GM18861 (cell line): ENCODE results near the gene LRRC23.
A peak's percentile ranks its signal among the peaks of the same experiment; 100 is the strongest.
"Not testable (repeated sequence)": the region's sequence is repeated elsewhere in the genome, so short reads cannot be mapped to it uniquely, and the experiment has no call there.

Experiments
- ATAC-seq: cut with Tn5 transposase; IDR thresholded peaks from one replicate; pipeline ENCODE4 v1.9.1; 2021; ENCODE audit not compliant: unreplicated experiment

The LRRC23 gene

DNA sequence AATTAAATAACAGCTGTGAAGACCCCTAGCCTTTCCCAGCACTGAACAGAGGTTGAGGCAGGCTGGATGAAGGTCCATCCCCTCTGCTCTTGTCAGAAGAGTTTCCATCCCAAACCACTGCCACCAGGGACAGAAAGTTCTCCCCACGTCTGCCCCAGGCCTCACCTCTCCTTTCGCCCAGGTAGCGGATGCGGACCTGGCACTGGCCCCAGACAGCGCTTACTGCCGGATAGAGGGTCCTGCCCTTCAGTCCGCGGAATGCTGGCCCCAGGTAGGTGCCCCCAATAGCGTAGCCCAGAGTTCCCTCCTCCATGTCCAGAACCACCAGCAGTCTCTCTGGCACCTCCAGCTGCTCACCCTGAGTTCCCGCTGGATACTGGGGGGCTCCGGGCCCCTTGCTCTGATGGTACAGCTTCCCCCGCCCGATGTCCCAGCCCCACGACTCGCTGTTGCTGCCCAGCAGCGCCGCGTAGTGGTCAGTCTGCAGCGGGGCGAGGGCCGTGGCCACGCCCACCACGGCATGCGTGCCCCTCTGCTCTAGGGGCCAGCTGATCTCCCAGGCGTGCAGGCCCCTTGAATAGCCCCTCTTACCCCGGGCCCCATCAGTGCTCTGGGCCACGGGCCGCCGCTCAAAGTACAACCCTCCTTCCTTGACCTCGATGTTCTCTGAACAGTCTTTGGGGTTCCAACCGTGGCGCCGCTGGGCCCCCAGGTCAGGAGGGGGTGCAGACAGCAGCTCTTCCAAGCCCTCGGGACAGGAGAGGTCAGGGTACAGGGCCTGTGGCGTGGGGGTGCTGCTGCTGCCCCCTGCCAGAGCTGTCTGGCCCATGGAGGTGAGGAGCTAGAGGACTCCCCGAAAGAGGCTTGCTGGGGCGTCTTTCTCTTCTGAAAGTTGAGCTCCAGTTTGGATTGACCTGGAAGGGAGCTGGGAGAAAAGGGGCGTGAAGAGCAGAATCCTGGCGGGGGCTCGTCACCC, 32.3 kb upstream of the LRRC23 start:
- ATAC-seq = no peak

DNA sequence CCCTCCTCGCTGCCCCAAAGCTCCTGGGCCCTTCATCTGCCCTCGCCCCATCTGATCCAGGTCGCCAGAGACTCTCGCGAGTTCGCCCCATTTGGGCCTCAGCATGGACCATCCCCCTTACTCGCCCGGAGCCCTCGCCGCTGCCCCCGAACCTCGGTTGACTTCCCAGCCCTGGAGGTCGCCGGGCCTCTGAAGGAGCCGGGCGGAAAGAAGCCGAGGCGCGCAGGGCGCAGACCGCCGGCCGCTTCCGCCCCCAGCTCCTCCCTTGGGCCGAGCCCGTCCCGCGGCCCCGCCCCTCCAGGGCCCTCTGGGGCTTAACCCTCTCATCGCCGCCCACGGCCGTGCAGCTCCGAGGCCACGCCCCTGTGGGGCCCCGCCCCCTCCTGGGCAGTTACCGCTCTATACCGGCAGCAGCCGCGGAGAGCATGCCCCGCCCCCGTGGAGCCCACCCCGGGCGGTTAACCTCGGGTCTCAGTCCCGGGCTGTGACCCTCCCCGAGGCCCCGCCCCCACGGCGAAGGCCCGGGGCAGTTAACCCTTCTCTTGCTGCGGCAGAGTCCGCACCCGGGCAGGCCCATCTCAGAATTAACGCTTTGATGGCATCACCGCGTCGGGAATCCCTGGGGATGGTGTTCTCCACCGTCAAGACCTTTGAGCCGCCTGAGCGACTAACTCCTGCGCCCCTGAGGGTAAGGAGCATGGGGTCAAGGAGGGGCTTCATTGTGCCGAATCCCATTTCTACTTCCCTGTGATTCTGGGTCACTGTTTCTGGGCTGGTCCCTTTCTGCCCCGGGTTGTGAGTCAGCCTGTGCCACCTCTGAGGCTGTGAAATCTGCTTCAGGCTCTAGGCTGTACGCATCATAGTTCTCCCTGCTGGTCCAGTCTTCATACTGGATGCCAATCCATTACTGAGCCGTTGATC, 31.3 kb upstream of the LRRC23 start, which contains the start of gene SPSB2:
SPSB2 (minus strand) TSS at position 210 of the 921 bp plus-strand sequence. CDS start 402 bp downstream, outside the sequence.
- peak; percentile 56 for ATAC-seq

- not testable (repeated sequence) for ATAC-seq
Observed at GRCh38 chr12:6874015-6874368, 30.6 kb upstream of the LRRC23 start.

DNA sequence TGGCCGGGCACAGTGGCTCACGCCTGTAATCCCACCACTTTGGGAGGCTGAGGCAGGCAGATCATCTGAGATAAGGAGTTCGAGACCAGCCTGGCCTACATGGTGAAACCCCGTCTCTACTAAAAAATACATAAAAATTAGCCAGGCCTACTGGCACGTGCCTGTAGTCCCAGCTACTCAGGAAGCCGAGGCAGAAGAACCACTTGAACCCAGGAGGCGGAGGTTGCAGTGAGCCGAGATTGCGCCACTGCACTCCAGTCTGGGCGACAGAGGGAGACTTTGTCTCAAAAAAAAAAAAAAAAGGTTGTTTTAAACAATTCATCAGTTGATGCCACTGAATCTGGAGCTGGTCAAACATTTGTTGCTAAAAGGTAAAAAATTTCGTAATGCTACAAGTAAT, 24.8 kb upstream of the LRRC23 start:
- ATAC-seq = not testable (repeated sequence)

DNA sequence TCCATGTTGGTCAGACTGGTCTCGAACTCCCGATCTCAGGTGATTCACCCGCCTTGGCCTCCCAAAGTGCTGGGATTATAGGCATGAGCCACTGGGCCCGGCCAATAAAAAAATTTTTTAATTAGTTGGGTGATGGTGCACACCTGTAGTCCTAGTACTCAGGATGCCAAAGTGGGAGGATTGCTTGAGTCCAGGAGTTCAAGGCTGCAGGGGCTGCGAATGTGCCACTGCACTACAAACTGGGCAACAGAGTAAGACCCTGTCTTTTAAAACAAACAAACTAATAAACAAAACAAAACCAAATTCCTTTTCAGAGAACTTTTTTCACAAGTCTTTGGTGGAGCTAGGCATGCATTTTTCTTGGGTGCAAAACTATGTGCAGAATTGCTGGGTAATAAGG, 21.4 kb upstream of the LRRC23 start:
- no peak for ATAC-seq

DNA sequence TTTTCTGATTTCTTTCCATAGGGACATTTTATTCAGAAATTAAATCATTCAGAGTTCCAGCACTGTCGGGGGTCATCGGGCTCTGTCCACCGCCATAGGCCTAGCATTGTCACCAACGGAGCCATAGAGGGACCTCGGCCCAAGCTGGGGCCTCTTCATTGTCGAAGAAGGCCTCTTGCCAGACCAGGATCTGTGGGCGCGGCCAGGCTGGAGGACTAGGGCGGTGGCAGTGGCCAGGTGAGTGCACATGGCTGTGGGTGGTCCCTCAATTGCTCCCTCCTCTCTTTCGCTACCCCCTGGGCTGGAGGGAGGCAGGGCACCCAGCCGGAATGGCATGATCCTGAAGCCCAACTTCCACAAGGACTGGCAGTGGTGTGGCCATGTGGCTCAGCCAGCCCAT, 20.9 kb upstream of the LRRC23 start:
- no peak for ATAC-seq

GRCh38 chr12:6884539-6884938, 20.1 kb upstream of the LRRC23 start:
- ATAC-seq = no peak

- not testable (repeated sequence) for ATAC-seq
Observed at GRCh38 chr12:6886206-6886999, 18.2 kb upstream of the LRRC23 start.

DNA sequence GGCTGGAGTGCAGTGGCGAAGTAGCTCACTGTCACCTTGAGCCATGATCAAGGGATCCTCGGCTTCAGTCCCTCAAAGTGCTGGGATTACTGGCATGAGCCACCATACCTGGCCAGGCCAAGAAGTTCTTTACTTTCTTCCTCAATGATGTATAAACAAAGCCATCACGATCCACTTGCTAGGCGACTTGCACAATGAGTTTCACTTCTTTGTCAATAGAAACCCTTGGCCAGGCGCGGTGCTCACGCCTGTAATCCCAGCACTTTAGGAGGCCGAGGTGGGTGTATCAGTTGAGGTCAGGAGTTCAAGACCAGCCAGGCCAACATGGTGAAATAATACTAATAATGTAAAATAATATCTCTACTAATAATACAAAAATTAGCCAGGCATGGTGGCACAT, 17.2 kb upstream of the LRRC23 start:
- no peak for ATAC-seq

DNA sequence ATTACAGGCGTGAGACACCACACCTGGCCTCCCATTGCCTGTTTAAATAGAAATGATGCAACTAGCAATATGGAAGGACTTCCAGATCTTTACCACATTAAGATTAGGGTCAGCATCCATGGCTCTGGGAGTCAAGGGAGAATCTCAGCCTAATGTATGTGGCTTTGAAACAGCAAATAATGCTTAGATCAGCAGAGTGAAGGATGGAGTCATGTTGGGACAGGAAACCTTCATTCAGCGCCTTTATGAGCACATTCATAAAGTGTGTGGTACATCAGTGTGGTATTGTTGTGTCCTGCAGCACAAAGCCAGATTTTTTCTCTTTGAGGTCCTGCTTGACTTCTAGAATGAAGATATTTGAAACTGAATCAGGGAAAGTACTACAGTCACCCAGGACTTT, 16.3 kb upstream of the LRRC23 start:
- no peak for ATAC-seq

GRCh38 chr12:6888794-6889193, 15.8 kb upstream of the LRRC23 start:
- ATAC-seq = not testable (repeated sequence)

DNA sequence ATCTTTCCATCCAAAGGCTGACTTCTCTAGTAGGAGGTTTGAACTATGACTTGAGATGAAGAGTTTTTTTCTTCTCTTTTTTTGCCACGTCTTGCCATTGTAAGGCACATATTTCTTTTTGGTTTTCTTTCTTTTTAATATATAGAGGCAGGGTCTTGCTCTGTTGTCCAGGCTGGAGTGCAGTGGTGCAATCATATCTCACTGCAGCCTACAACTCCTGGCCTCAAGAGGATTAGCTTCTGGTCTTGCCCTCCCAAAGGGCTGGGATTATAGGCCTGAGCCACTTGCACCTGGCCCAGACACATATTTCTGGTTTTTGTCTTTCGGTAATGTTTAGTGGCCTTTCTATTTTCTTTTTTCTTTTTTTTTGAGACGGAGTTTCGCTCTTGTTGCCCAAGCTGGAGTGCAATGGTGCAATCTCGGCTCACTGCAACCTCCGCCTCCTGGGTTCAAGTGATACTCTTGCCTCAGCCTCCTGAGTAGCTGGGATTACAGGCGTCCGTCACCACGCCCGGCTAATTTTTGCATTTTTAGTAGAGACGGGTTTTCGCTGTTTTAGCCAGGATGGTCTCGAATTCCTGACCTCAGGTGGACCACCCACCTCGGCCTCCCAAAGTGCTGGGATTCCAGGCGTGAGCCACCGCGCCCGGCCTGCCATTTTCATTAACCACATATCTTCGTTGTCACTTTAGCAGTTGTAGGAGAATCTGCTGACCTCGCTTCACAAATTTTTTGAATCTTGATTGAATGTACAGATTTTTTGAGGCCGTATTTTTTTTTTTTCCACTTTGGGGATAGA, 14.6 kb upstream of the LRRC23 start:
- not testable (repeated sequence) for ATAC-seq

DNA sequence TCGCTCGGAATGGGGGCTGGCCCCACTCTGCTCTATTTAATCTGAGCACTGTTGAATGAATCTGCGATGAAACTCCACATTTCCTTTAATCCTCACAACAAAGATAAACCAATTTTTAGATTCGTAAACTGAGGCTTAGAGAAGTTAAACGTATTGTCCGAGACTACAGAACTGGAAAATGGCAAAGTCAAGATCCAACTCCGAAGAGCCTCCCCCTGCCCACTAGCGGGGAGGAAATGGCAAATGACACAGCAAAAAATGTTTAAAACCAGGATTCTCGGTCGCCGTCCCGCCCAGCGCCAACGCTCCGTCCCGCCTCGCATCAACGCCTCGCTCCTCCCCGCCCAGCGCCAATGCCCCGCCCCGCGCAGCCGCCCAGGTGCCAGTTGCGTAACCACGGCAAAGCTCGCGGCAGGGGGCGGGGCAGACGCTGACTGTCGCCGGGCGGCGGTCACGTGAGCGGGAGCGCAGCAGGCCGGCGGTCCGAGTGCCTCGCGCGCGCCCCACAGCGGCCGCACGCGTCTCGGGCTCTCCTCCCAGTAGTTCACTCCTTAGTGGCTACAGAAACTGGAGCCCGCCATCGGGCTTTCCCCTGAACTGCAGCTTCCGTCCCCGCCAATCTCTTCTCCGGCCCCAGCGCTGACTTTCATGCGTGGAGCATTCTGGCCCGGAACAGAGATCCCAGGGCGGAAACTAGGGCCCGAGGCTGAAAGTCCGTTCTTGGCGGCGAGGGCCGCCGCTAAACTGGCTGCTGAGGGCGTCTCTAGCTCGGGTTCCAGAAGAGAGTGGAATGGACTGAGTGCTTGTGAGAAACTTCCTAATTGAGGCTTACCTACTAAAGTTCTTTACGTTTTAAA, 13.6 kb upstream of the LRRC23 start:
- peak; percentile 95 for ATAC-seq

DNA sequence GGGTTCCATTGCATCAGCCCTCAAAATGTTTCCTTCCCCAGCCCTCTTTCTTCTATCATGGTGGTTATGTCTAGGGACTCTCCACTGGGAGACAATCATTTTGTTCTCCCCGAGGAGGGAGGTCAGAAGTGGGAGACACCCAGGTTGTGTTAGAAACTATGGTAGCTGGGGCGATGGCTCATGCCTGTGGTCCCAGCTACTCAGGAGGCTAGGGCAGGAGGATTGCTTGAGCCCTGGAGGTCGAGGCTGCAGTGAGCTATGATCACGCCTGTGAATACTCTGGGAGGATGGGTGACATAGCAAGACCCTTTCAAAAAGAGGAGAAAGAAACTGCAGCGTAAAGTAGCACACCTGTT, 13.0 kb upstream of the LRRC23 start:
- ATAC-seq = no peak

DNA sequence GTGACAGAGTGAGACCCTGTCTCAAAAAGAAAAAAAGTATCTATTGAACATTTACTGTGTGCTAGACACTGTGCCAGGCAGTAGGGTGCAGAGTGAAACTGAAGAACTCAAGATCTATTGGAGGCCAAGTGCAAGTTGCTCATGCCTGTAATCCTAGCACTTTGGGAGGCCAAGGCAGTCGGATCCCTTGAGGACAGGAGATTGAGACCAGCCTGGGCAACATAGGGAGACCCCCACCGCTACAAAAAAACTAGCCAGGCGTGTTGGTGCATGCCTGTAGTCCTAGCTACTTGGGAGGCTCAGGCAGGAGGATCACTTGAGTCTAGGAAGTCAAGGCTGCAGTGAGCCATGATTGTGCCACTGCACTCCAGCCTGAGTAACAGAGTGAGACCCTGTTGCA, 11.9 kb upstream of the LRRC23 start:
- not testable (repeated sequence) for ATAC-seq

- ATAC-seq = no peak
Observed at GRCh38 chr12:6894321-6894720, 10.3 kb upstream of the LRRC23 start.

DNA sequence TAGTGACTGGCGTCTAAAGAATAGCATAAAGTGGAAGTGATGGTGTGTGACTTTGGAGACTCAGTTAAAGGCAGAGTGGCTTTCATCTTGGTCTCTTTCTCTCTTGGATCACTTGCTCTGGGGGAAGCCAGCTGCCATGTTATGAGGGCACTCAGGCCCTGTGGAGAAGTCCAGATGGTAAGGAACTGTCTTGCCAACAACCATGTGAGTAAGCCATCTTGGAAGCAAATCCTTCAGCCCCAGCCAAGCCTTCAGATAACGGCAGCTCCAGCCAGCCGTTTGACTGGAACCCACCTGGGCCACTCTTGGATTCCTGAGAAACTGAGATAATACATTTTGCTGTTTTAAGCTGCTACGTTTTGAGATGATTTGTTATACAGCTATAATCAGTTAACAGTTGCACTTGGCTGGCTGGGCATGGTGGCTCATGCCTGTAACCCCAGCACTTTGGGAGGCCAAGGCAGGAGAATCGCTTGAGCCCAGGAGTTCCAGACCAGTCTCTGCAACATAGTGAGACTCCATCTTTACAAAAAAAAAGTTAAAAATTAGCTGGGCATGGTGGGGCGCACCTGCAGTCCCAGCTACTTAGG, 7.7 kb upstream of the LRRC23 start:
- no peak for ATAC-seq

- no peak for ATAC-seq
Observed at GRCh38 chr12:6899427-6899826, 5.2 kb upstream of the LRRC23 start.
